HepG2 (cell line): ENCODE data around the gene DACH2. TPM values are rescaled to one million over a fixed set of nuclear protein-coding genes. Genes with fewer than 3 reads are reported as not detected.
A peak's percentile ranks its signal among the peaks of the same experiment; 100 is the strongest.

Experiments
- ATAC-seq: fragments of 200-7000 bp; cut with Tn5 transposase; 3 replicates; pipeline ENCODE4 v1.9.1; 2020; ENCODE audit warnings: mild to moderate bottlenecking, moderate library complexity
- BruUV-seq: library from RNA; stranded (reverse); fragments of 400-500 nt; replicated peaks from 2 replicates; lab custom pipeline; 2021; lab: Mats Ljungman, UMichigan
- CTCF ChIA-PET: fragments of 300-600 bp; formaldehyde crosslinking; extraction: SDS; loops from one replicate; lab custom pipeline; 2021; ENCODE audit warnings: low total read pairs, inconsistent platforms, low intra/inter-chr PET ratio; lab: Yijun Ruan, JAX
- POLR2A ChIA-PET: fragments of 350-600 bp; sonication (Branson Sonifier 250); formaldehyde crosslinking; loops from one replicate; lab custom pipeline; 2020; ENCODE audit warnings: antibody characterized with exemption, inconsistent platforms; lab: Yijun Ruan, JAX
- DNase-seq: peaks from one replicate; pipeline ENCODE4 v3.0.0-alpha.2; 2015; ENCODE audit warnings: low spot score
- FAIRE-seq: peaks from 3 replicates; lab custom pipeline; 2011; peaks lifted over from hg19 to GRCh38; lab: Jason Lieb, UNC
- H2AFZ ChIP-seq: one replicate; pipeline ENCODE4 v1.6.1; 2011; ENCODE audit warnings: low read length, inconsistent platforms
- H3K27ac ChIP-seq: fragments of 300-600 bp; 3 replicates; pipeline ENCODE4 v1.8.0; 2011; ENCODE audit warnings: mixed run types, mild to moderate bottlenecking, mixed read lengths, low read length, inconsistent platforms; ENCODE audit not compliant: insufficient read depth; ENCODE audit errors: extremely low read length
- H3K27me3 ChIP-seq, 2 experiments: fragments of 200-600 bp in 1 of 2; 2 replicates in 1 of 2; 3 replicates in 1 of 2; pipeline versions ENCODE4 v1.6.0 to v1.8.0; 2011; ENCODE audit warnings: low read length in 2 of 2, mild to moderate bottlenecking in 2 of 2, moderate library complexity in 2 of 2, inconsistent platforms in 1 of 2; ENCODE audit not compliant: insufficient read depth in 2 of 2, control insufficient read depth in 1 of 2
- H3K36me3 ChIP-seq, 2 experiments: fragments of 200-600 bp in 1 of 2; replicated peaks in 1 of 2; 2 replicates in 1 of 2; 3 replicates in 1 of 2; pipeline versions ENCODE4 v1.5.1 to v1.8.0; 2011; ENCODE audit warnings: low read length in 2 of 2, inconsistent platforms in 1 of 2; ENCODE audit not compliant: insufficient read depth in 2 of 2, control insufficient read depth in 1 of 2
- H3K4me1 ChIP-seq: 2 replicates; pipeline ENCODE4 v1.5.1; 2012; ENCODE audit warnings: low read length, inconsistent platforms; ENCODE audit not compliant: insufficient read depth
- H3K4me2 ChIP-seq: 2 replicates; pipeline ENCODE4 v1.6.0; 2011; ENCODE audit warnings: low read depth, low read length, inconsistent platforms
- H3K4me3 ChIP-seq, 3 experiments: fragments of 200-600 bp in 1 of 3; sonication (generic), shearing (Covaris generic) in 1 of 3; replicated peaks in 1 of 3; 2 replicates each; pipeline ENCODE4 v1.5.1; 2011 to 2016; ENCODE audit warnings: low read length in 3 of 3, inconsistent platforms in 2 of 3, low read depth in 2 of 3, mild to moderate bottlenecking in 2 of 3, control low read depth in 1 of 3, mixed read lengths in 1 of 3; ENCODE audit not compliant: insufficient read depth in 1 of 3
- H3K79me2 ChIP-seq: one replicate; pipeline ENCODE4 v1.6.1; 2011; ENCODE audit warnings: low read length, inconsistent platforms; ENCODE audit not compliant: insufficient read depth
- H3K9ac ChIP-seq: 2 replicates; pipeline ENCODE4 v1.6.0; 2011; ENCODE audit warnings: mild to moderate bottlenecking, low read depth, low read length, inconsistent platforms; ENCODE audit not compliant: insufficient read depth
- H3K9me3 ChIP-seq: 2 replicates; pipeline ENCODE4 v1.5.1; 2012; ENCODE audit warnings: mild to moderate bottlenecking, low read length
- H4K20me1 ChIP-seq: 2 replicates; pipeline ENCODE4 v1.6.0; 2011; ENCODE audit warnings: inconsistent platforms, mild to moderate bottlenecking, low read length, moderate library complexity; ENCODE audit not compliant: insufficient read depth
- CTCF ChIP-seq: sonication (generic); formaldehyde crosslinking; IDR thresholded peaks from 2 replicates; pipeline ENCODE4 v1.5.0; 2020; ENCODE audit warnings: mild to moderate bottlenecking, missing genetic modification reagents, moderate library complexity
- DNMT3B ChIP-seq: conservative IDR thresholded peaks from 2 replicates; pipeline ENCODE4 v1.6.1; 2016; ENCODE audit warnings: missing biosample characterization, control low read depth
- GFI1 ChIP-seq: sonication (generic); formaldehyde crosslinking; IDR thresholded peaks from 2 replicates; pipeline ENCODE4 v1.5.0; 2020; ENCODE audit warnings: missing genetic modification reagents, mild to moderate bottlenecking, borderline replicate concordance
- HDAC6 ChIP-seq: fragments of 200-600 bp; sonication (generic); IDR thresholded peaks from 2 replicates; pipeline ENCODE4 v1.7.0; 2017; ENCODE audit warnings: mild to moderate bottlenecking, antibody characterized with exemption, low read length, low read depth
- MXI1 ChIP-seq: IDR thresholded peaks from 3 replicates; pipeline ENCODE4 v1.6.1; 2012; ENCODE audit warnings: low read depth, low read length, inconsistent platforms, borderline replicate concordance
- PLRG1 ChIP-seq: fragments of 450-650 bp; conservative IDR thresholded peaks from 2 replicates; pipeline ENCODE4 v1.6.1; 2016
- SMC3 ChIP-seq: IDR thresholded peaks from 2 replicates; pipeline ENCODE4 v1.6.1; 2011; ENCODE audit warnings: low read length, improper control_type of control experiment
- STAG1 ChIP-seq: sonication (generic); formaldehyde crosslinking; IDR thresholded peaks from 2 replicates; pipeline ENCODE4 v1.4.0; 2020; ENCODE audit warnings: missing genetic modification reagents
- ZFYVE20 ChIP-seq: sonication (generic); formaldehyde crosslinking; IDR thresholded peaks from 2 replicates; pipeline ENCODE4 v1.8.0; 2023; ENCODE audit warnings: low read depth, mild to moderate bottlenecking, moderate library complexity, missing genetic modification reagents, borderline replicate concordance
- ZNF44 ChIP-seq: sonication (generic); formaldehyde crosslinking; IDR thresholded peaks from 2 replicates; pipeline ENCODE4 v1.5.1; 2020; ENCODE audit warnings: mild to moderate bottlenecking, missing genetic modification reagents
- whole genome bisulfite sequencing: methylation state at CpG from one replicate; pipeline ENCODE4 v1.1.6; 2017; ENCODE audit warnings: low lambda C conversion rate; 5-methylcytosine and 5-hydroxymethylcytosine counted together
- in situ Hi-C: cut with HindIII; loops from 2 replicates; pipeline ENCODE4 v1.10.0; 2017; ENCODE audit warnings: low pct_unique_long_range_greater_than_20kb; ENCODE audit not compliant: extremely low pct_ligation_motif_present
- intact Hi-C: fragments of 100-400 bp; cut with micrococcal nuclease; formaldehyde crosslinking; loops from one replicate; pipeline ENCODE4 v1.10.0; 2022; ENCODE audit not compliant: unreplicated experiment
- polyA plus RNA-seq, 8 experiments: library from polyadenylated mRNA; depleted of rRNA in 3 of 8; stranded (reverse) in 7 of 8; unstranded in 1 of 8; fragments of >200 nt; fragmentation: Illumina TruSeq in 4 of 8; extraction: Trizol in 4 of 8; gene quantifications; 2 replicates each; pipeline versions ENCODE4 v1.2.1 to v1.2.3, GENCODE V29; 2011 to 2016; ENCODE audit warnings: low read depth in 4 of 8, missing spikeins in 1 of 8, mixed read lengths in 1 of 8; ENCODE audit not compliant: insufficient read depth in 1 of 8
- total RNA-seq, 5 experiments: library from RNA; depleted of rRNA; stranded (reverse); fragments of >200 nt; fragmentation: Illumina TruSeq; extraction: Trizol; gene quantifications; 2 replicates each; pipeline ENCODE4 v1.2.3, GENCODE V29; 2016; ENCODE audit warnings: low read depth in 1 of 5
- TF ChIP-seq, protein P1 (sequence below): sonication (generic); IDR thresholded peaks from 2 replicates; pipeline ENCODE4 v1.6.1; 2016; ENCODE audit warnings: low read depth, borderline replicate concordance

DACH2 gene
- total and polyA plus RNA-seq, 2 of the 13 experiments (the other 11 are each of a cell fraction or from before 2014, with no cell fraction given), result not detected

- BruUV-seq, result no TSS peak
- POLR2A ChIA-PET, result no interaction called here
- CTCF ChIA-PET, result no interaction called here
Observed at GRCh38 chrX:86171366-86171765, 23.1 kb downstream of the DACH2 start.

More at GRCh38 chrX:86171366-86171765, 23.1 kb downstream of the DACH2 start:
- H3K27me3 ChIP-seq, result no peaks in the 10 kb centered on the region
- no peak overlapping the region for H3K27ac ChIP-seq
- no peak overlapping the region for H3K4me3 ChIP-seq
- intact Hi-C loops (loop anchor here (1.0 to 5.0 kb wide), 2 partner anchors 320 to 559 kb away; no protein-coding TSS in a partner anchor), in situ Hi-C loops (no loop called here)
- no peak overlapping the region for H3K4me2 ChIP-seq
- DNase-seq (peak; percentile 35), ATAC-seq (peak; percentile 87), FAIRE-seq (peak; percentile 64)
- H2AFZ ChIP-seq, result no peak overlapping the region
- TF ChIP-seq, protein P1, sequence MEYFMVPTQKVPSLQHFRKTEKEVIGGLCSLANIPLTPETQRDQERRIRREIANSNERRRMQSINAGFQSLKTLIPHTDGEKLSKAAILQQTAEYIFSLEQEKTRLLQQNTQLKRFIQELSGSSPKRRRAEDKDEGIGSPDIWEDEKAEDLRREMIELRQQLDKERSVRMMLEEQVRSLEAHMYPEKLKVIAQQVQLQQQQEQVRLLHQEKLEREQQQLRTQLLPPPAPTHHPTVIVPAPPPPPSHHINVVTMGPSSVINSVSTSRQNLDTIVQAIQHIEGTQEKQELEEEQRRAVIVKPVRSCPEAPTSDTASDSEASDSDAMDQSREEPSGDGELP, result peak; percentile 60
- TF ChIP-seq ZNF44 (CRISPR knock-in tag), result no peak
- no peak for TF ChIP-seq ZFYVE20 (CRISPR knock-in tag)
- TF ChIP-seq HDAC6, result no peak
- no peak for TF ChIP-seq DNMT3B (CRISPR knock-in tag)
- TF ChIP-seq GFI1, result peak; percentile 69
- no peak for TF ChIP-seq PLRG1
- TF ChIP-seq MXI1, result no peak
- peak; percentile 64 for TF ChIP-seq STAG1 (CRISPR knock-in tag)
- TF ChIP-seq CTCF (CRISPR knock-in tag), result peak; percentile 70
- TF ChIP-seq SMC3, result peak; percentile 4; the same call in 1 of the 2 replicates
- no peaks in the 10 kb centered on the region for H3K79me2 ChIP-seq
- no CpG with 5 or more reads among the region's 3 CpGs for WGBS
- H3K9me3 ChIP-seq, result no peaks in the 10 kb centered on the region
- H3K9ac ChIP-seq, result no peak overlapping the region
- no peaks in the 10 kb centered on the region for H3K4me1 ChIP-seq
- no peaks in the 10 kb centered on the region for H4K20me1 ChIP-seq
- H3K36me3 ChIP-seq, result no peaks in the 10 kb centered on the region
